ENCODE results near the gene DIP2A.

DIP2A gene

GRCh38 chr21:46603228-46603627 lies 144.5 kb downstream of the DIP2A start:
- Histone ChIP-seq H3K9ac (no peak overlapping the region), H3K36me3 (ENCODE audit: insufficient read depth) (no peaks in the 10 kb centered on the region), H3K4me2 (no peak overlapping the region), H3K27me3 (ENCODE audit: insufficient read depth, low read depth) (no peaks in the 10 kb centered on the region), H3K4me1 (ENCODE audit: low read depth, poor library complexity, severe bottlenecking) (no peaks in the 10 kb centered on the region), H3K4me3 (IDR thresholded peaks at IDR 0.05; ENCODE audit: insufficient read depth, low read depth, low read length) (no peak overlapping the region), H3K27ac (no peak overlapping the region), H3K79me2 (ENCODE audit: insufficient read depth, low read depth) (no peaks in the 10 kb centered on the region), H2AFZ (ENCODE audit: low read depth) (no peak overlapping the region), H4K20me1 (ENCODE audit: insufficient read depth) (no peaks in the 10 kb centered on the region)
- TF ChIP-seq, protein P1, sequence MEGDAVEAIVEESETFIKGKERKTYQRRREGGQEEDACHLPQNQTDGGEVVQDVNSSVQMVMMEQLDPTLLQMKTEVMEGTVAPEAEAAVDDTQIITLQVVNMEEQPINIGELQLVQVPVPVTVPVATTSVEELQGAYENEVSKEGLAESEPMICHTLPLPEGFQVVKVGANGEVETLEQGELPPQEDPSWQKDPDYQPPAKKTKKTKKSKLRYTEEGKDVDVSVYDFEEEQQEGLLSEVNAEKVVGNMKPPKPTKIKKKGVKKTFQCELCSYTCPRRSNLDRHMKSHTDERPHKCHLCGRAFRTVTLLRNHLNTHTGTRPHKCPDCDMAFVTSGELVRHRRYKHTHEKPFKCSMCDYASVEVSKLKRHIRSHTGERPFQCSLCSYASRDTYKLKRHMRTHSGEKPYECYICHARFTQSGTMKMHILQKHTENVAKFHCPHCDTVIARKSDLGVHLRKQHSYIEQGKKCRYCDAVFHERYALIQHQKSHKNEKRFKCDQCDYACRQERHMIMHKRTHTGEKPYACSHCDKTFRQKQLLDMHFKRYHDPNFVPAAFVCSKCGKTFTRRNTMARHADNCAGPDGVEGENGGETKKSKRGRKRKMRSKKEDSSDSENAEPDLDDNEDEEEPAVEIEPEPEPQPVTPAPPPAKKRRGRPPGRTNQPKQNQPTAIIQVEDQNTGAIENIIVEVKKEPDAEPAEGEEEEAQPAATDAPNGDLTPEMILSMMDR (conservative IDR thresholded peaks at IDR 0.05; ENCODE audit: low read depth, low read length) = no peak

GRCh38 chr21:46604329-46604974 lies 145.8 kb downstream of the DIP2A start:
- H2AFZ ChIP-seq (ENCODE audit: low read depth) = no peak overlapping the region
- H3K36me3 ChIP-seq (ENCODE audit: insufficient read depth) = no peaks in the 10 kb centered on the region
- no peaks in the 10 kb centered on the region for H3K4me1 ChIP-seq (ENCODE audit: low read depth, poor library complexity, severe bottlenecking)
- H3K4me3 ChIP-seq (IDR thresholded peaks at IDR 0.05; ENCODE audit: insufficient read depth, low read depth, low read length) = no peak overlapping the region
- H3K4me2 ChIP-seq = no peak overlapping the region
- H3K9ac ChIP-seq = no peak overlapping the region
- no peaks in the 10 kb centered on the region for H3K79me2 ChIP-seq (ENCODE audit: insufficient read depth, low read depth)
- no peaks in the 10 kb centered on the region for H4K20me1 ChIP-seq (ENCODE audit: insufficient read depth)
- H3K27me3 ChIP-seq (ENCODE audit: insufficient read depth, low read depth) = no peaks in the 10 kb centered on the region
- TF ChIP-seq, protein P1 (conservative IDR thresholded peaks at IDR 0.05; ENCODE audit: low read depth, low read length) = no peak
- H3K27ac ChIP-seq = no peak overlapping the region

GRCh38 chr21:46604975-46605766 lies 146.5 kb downstream of the DIP2A start, which contains the start of gene S100B:
Gene S100B (minus strand): TSS chr21:46605082. CDS start chr21:46602415, 2,667 bp downstream.
- Histone ChIP-seq H3K27ac (no peak within 1 kb of the TSS), H3K4me3 (IDR thresholded peaks at IDR 0.05; ENCODE audit: insufficient read depth, low read depth, low read length) (no peak within 1 kb of the TSS), H3K36me3 (ENCODE audit: insufficient read depth) (no peaks in the 10 kb centered on the region), H3K9ac (no peak within 1 kb of the TSS), H2AFZ (ENCODE audit: low read depth) (no peak within 1 kb of the TSS), H4K20me1 (ENCODE audit: insufficient read depth) (no peaks in the 10 kb centered on the region), H3K4me2 (no peak within 1 kb of the TSS), H3K4me1 (ENCODE audit: low read depth, poor library complexity, severe bottlenecking) (no peaks in the 10 kb centered on the region), H3K27me3 (ENCODE audit: insufficient read depth, low read depth) (no peaks in the 10 kb centered on the region), H3K79me2 (ENCODE audit: insufficient read depth, low read depth) (no peaks in the 10 kb centered on the region)
- TF ChIP-seq, protein P1 (conservative IDR thresholded peaks at IDR 0.05; ENCODE audit: low read depth, low read length) = no peak

GRCh38 chr21:46605767-46606426 lies 147.2 kb downstream of the DIP2A start:
- Histone ChIP-seq H3K9ac (no peak overlapping the region), H3K79me2 (ENCODE audit: insufficient read depth, low read depth) (no peaks in the 10 kb centered on the region), H3K36me3 (ENCODE audit: insufficient read depth) (no peaks in the 10 kb centered on the region), H2AFZ (ENCODE audit: low read depth) (no peak overlapping the region), H3K27ac (no peak overlapping the region), H3K4me2 (no peak overlapping the region), H3K4me1 (ENCODE audit: low read depth, poor library complexity, severe bottlenecking) (no peaks in the 10 kb centered on the region), H3K27me3 (ENCODE audit: insufficient read depth, low read depth) (no peaks in the 10 kb centered on the region), H4K20me1 (ENCODE audit: insufficient read depth) (no peaks in the 10 kb centered on the region), H3K4me3 (IDR thresholded peaks at IDR 0.05; ENCODE audit: insufficient read depth, low read depth, low read length) (no peak overlapping the region)
- TF ChIP-seq, protein P1 (conservative IDR thresholded peaks at IDR 0.05; ENCODE audit: low read depth, low read length) = no peak
